NB4 (cell line): ENCODE measurements around the gene ELP6.

Source experiments
- MAX ChIP-seq: IDR thresholded peaks from 2 replicates; pipeline ENCODE4 v1.6.1; 2011; ENCODE audit warnings: low read depth, low read length
- POLR2A ChIP-seq: IDR thresholded peaks from 2 replicates; pipeline ENCODE4 v1.6.1; 2011; ENCODE audit warnings: mild to moderate bottlenecking; ENCODE audit not compliant: insufficient read length; ENCODE audit errors: extremely low read depth
- TF ChIP-seq, protein P1 (sequence below): IDR thresholded peaks from one replicate; pipeline ENCODE4 v1.5.1; 2012; ENCODE audit warnings: low read depth, low read length

- TF ChIP-seq, protein P1, sequence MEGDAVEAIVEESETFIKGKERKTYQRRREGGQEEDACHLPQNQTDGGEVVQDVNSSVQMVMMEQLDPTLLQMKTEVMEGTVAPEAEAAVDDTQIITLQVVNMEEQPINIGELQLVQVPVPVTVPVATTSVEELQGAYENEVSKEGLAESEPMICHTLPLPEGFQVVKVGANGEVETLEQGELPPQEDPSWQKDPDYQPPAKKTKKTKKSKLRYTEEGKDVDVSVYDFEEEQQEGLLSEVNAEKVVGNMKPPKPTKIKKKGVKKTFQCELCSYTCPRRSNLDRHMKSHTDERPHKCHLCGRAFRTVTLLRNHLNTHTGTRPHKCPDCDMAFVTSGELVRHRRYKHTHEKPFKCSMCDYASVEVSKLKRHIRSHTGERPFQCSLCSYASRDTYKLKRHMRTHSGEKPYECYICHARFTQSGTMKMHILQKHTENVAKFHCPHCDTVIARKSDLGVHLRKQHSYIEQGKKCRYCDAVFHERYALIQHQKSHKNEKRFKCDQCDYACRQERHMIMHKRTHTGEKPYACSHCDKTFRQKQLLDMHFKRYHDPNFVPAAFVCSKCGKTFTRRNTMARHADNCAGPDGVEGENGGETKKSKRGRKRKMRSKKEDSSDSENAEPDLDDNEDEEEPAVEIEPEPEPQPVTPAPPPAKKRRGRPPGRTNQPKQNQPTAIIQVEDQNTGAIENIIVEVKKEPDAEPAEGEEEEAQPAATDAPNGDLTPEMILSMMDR: no peak
- TF ChIP-seq POLR2A (no peak), MAX (no peak)
Measured at GRCh38 chr3:47536221-47536891, 22.8 kb upstream of the ELP6 start.
